ENCODE results near the gene PDE4D. TPM values are rescaled to one million over a fixed set of nuclear protein-coding genes. Genes with fewer than 3 reads are reported as not detected.

PDE4D gene
- total RNA-seq, 2 experiments from 2014 or later: 164 to 175 TPM

DNA sequence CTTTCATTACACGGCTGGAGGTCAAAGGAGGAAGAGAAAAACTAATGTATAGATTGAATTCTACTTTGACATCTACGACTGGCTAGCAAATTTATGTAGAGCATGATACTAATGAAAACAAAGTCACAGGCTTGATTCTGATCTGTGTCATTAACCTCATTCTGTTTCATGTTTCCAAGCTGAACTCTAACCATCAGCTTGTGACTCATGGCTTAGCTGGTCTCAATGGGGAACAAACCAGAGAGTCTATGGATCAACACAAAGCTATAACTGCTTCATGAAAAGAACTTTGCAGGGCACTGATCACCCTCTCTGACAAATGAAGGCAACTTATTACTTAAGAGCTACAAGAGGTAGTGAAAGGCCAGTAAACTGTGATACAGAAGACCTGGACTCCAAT is 23.6 kb upstream of the PDE4D start:
- Mint-ChIP-seq H3K27ac (no peak overlapping the region), H3K4me1 (ENCODE audit: low read depth) (no peaks in the 10 kb centered on the region), H3K4me3 (no peak overlapping the region), H3K36me3 (ENCODE audit: low read depth) (no peaks in the 10 kb centered on the region), H3K27me3 (no peaks in the 10 kb centered on the region), H3K9me3 (peaks cover 2% of the 10 kb centered on the region)
- intact Hi-C loops (cut with DNase I, micrococcal nuclease): no loop called here
- POLR2A ChIA-PET: no interaction called here
- Histone ChIP-seq H3K27ac (ENCODE audit: low read depth in 1 of 2, low read length in 2 of 2) (no peak overlapping the region), H3K4me1 (ENCODE audit: insufficient read depth, low read length) (no peaks in the 10 kb centered on the region), H3K27me3 (ENCODE audit: control insufficient read depth in 1 of 2, insufficient read depth in 2 of 2, low read length in 2 of 2) (no peaks in the 10 kb centered on the region), H3K36me3 (ENCODE audit: insufficient read depth, low read length) (no peaks in the 10 kb centered on the region), H3K4me3 (ENCODE audit: low read length) (no peak overlapping the region), H3K9me3 (ENCODE audit: control insufficient read depth in 1 of 2, insufficient read depth in 1 of 2, low read length in 2 of 2) (peaks cover 0 to 4% of the 10 kb centered on the region in 2 experiments)
- ATAC-seq (ENCODE audit: poor library complexity): no peak
- no peak for DNase-seq
- TF ChIP-seq, protein P1, sequence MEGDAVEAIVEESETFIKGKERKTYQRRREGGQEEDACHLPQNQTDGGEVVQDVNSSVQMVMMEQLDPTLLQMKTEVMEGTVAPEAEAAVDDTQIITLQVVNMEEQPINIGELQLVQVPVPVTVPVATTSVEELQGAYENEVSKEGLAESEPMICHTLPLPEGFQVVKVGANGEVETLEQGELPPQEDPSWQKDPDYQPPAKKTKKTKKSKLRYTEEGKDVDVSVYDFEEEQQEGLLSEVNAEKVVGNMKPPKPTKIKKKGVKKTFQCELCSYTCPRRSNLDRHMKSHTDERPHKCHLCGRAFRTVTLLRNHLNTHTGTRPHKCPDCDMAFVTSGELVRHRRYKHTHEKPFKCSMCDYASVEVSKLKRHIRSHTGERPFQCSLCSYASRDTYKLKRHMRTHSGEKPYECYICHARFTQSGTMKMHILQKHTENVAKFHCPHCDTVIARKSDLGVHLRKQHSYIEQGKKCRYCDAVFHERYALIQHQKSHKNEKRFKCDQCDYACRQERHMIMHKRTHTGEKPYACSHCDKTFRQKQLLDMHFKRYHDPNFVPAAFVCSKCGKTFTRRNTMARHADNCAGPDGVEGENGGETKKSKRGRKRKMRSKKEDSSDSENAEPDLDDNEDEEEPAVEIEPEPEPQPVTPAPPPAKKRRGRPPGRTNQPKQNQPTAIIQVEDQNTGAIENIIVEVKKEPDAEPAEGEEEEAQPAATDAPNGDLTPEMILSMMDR (IDR thresholded peaks at IDR 0.05): no peak
- CTCF ChIA-PET: no interaction called here

DNA sequence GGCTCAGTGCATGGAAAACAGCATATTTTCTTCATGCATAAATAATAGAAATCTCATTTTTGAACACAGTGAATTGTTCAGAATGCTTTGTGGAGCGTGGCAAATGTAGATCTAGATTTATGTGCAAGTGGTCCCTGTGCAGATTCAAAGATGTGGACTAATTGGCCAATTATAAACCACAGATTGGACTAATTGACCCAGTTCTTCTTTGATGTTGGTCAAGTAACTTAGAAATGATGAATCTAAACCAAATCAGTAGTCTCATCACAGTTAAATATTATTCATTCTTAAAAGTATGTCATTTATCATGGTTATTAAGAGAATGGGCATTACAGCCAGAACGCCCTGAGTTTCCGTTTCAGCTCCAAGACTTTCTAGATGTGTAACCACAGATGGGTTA is 11.7 kb upstream of the PDE4D start:
- no peak overlapping the region for H3K27ac Mint-ChIP-seq
- ChIA-PET POLR2A (no interaction called here), CTCF (no interaction called here)
- no peaks in the 10 kb centered on the region for H3K36me3 Mint-ChIP-seq (ENCODE audit: low read depth)
- H3K36me3 ChIP-seq (ENCODE audit: insufficient read depth, low read length): no peaks in the 10 kb centered on the region
- ATAC-seq (ENCODE audit: poor library complexity): no peak
- H3K27me3 ChIP-seq (ENCODE audit: control insufficient read depth in 1 of 2, insufficient read depth in 2 of 2, low read length in 2 of 2): no peaks in the 10 kb centered on the region
- TF ChIP-seq, protein P1 (IDR thresholded peaks at IDR 0.05): no peak
- no peak overlapping the region for H3K4me3 ChIP-seq (ENCODE audit: low read length)
- no peaks in the 10 kb centered on the region for H3K4me1 Mint-ChIP-seq (ENCODE audit: low read depth)
- no peak overlapping the region for H3K4me3 Mint-ChIP-seq
- no peaks in the 10 kb centered on the region for H3K4me1 ChIP-seq (ENCODE audit: insufficient read depth, low read length)
- no peak for DNase-seq
- H3K27me3 Mint-ChIP-seq: peaks cover 6% of the 10 kb centered on the region
- H3K9me3 ChIP-seq (ENCODE audit: control insufficient read depth in 1 of 2, insufficient read depth in 1 of 2, low read length in 2 of 2): no peaks in the 10 kb centered on the region
- intact Hi-C loops (cut with DNase I, micrococcal nuclease): no loop called here
- no peak overlapping the region for H3K27ac ChIP-seq (ENCODE audit: low read depth in 1 of 2, low read length in 2 of 2)
- H3K9me3 Mint-ChIP-seq: no peaks in the 10 kb centered on the region

DNA sequence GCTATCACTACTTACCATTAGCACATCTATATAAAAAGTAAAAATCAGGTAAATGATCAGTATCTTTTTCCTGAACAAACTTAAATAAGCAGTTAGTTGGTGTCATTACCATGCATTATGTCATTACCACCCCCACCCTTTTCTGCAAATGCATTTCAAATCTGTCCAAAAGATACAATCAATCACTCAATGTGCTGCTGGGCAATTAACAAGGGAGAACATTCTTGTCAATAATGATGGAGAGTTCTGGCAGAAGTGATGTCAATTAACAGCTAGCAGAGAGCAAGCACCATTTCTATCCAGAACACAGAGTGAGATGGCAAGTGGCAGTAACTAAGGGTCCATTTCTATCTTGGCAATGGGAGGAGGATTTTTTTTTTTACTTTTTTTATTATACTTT is 3.5 kb upstream of the PDE4D start:
- H3K27ac Mint-ChIP-seq: no peak overlapping the region
- no peaks in the 10 kb centered on the region for H3K36me3 Mint-ChIP-seq (ENCODE audit: low read depth)
- H3K4me3 Mint-ChIP-seq: no peak overlapping the region
- Histone ChIP-seq H3K27ac (ENCODE audit: low read depth in 1 of 2, low read length in 2 of 2) (no peak overlapping the region), H3K27me3 (ENCODE audit: control insufficient read depth in 1 of 2, insufficient read depth in 2 of 2, low read length in 2 of 2) (peaks cover 26 to 27% of the 10 kb centered on the region in 2 experiments), H3K4me3 (ENCODE audit: low read length) (no peak overlapping the region), H3K9me3 (ENCODE audit: control insufficient read depth in 1 of 2, insufficient read depth in 1 of 2, low read length in 2 of 2) (peaks cover 0 to 16% of the 10 kb centered on the region in 2 experiments), H3K36me3 (ENCODE audit: insufficient read depth, low read length) (no peaks in the 10 kb centered on the region), H3K4me1 (ENCODE audit: insufficient read depth, low read length) (no peaks in the 10 kb centered on the region)
- ChIA-PET POLR2A (no interaction called here), CTCF (no interaction called here)
- DNase-seq (no peak), ATAC-seq (ENCODE audit: poor library complexity) (no peak)
- no peaks in the 10 kb centered on the region for H3K4me1 Mint-ChIP-seq (ENCODE audit: low read depth)
- TF ChIP-seq, protein P1 (IDR thresholded peaks at IDR 0.05): no peak
- peaks cover 54% of the 10 kb centered on the region for H3K27me3 Mint-ChIP-seq
- intact Hi-C loops (cut with DNase I, micrococcal nuclease): no loop called here
- no peaks in the 10 kb centered on the region for H3K9me3 Mint-ChIP-seq
